ENCODE data around the gene MDC1.
"Not testable (repeated sequence)": the region's sequence is repeated elsewhere in the genome, so short reads cannot be mapped to it uniquely, and the experiment has no call there.

MDC1 gene

GRCh38 chr6:30678964-30679726 lies 37.9 kb downstream of the MDC1 start:
- DNase-seq = no peak

- DNase-seq = no peak
Observed at GRCh38 chr6:30676660-30677285, 40.3 kb downstream of the MDC1 start.

- no peak for DNase-seq
Observed at GRCh38 chr6:30672445-30673253, 44.4 kb downstream of the MDC1 start, which contains the start of gene DHX16. DHX16 (minus strand) TSS chr6:30673006; CDS start chr6:30672841, 165 bp downstream.

- DNase-seq = no peak
Observed at GRCh38 chr6:30670760-30671527, 46.1 kb downstream of the MDC1 start.

- DNase-seq = not testable (repeated sequence)
Observed at GRCh38 chr6:30666300-30666699, 50.8 kb downstream of the MDC1 start.

- DNase-seq = no peak
Observed at GRCh38 chr6:30664994-30665767, 51.9 kb downstream of the MDC1 start.

- not testable (repeated sequence) for DNase-seq
Observed at GRCh38 chr6:30657922-30658321, 59.2 kb downstream of the MDC1 start.

GRCh38 chr6:30657454-30657853 lies 59.6 kb downstream of the MDC1 start:
- no peak for DNase-seq

GRCh38 chr6:30656513-30656912 lies 60.6 kb downstream of the MDC1 start:
- no peak for DNase-seq

- no peak for DNase-seq
Observed at GRCh38 chr6:30655743-30656094, 61.4 kb downstream of the MDC1 start.

GRCh38 chr6:30654798-30655742 lies 62.0 kb downstream of the MDC1 start:
- no peak for DNase-seq

GRCh38 chr6:30651143-30651542 lies 65.9 kb downstream of the MDC1 start:
- no peak for DNase-seq

Measured in cortex of kidney (tissue), 1 donor.